GM12878 (cell line): ENCODE results near the gene TMEM87A. TPM values are rescaled to one million over a fixed set of nuclear protein-coding genes. Genes with fewer than 3 reads are reported as not detected.

Source experiments
- ATAC-seq: fragments of 200-7000 bp; cut with Tn5 transposase; 3 replicates; pipeline ENCODE4 v1.9.1; 2020; ENCODE audit warnings: mild to moderate bottlenecking, moderate library complexity
- BruUV-seq: library from RNA; stranded (reverse); fragments of 400-500 nt; replicated peaks from 2 replicates; lab custom pipeline; 2021; lab: Mats Ljungman, UMichigan
- CTCF ChIA-PET: fragments of 300-600 bp; sonication (Branson Sonifier 250); formaldehyde crosslinking; extraction: SDS; loops from one replicate; lab custom pipeline; 2021; ENCODE audit warnings: inconsistent platforms; lab: Yijun Ruan, JAX
- POLR2A ChIA-PET: fragments of 350-600 bp; formaldehyde crosslinking; extraction: SDS; loops from one replicate; lab custom pipeline; 2021; ENCODE audit warnings: inconsistent platforms; lab: Charles Lee
- RAD21 ChIA-PET: fragments of 300-600 bp; sonication (Branson Sonifier 250); formaldehyde crosslinking; loops from one replicate; lab custom pipeline; 2023; ENCODE audit warnings: antibody characterized with exemption; ENCODE audit not compliant: unreplicated experiment; lab: Charles Lee
- SMC1A ChIA-PET: fragments of 300-600 bp; sonication (Branson Sonifier 250); formaldehyde crosslinking; loops from one replicate; lab custom pipeline; 2023; ENCODE audit not compliant: unreplicated experiment, uncharacterized antibody; lab: Charles Lee
- DNase-seq: peaks from one replicate; pipeline ENCODE4 v3.0.0-alpha.2; 2011; ENCODE audit warnings: low read depth, low spot score
- FAIRE-seq: peaks from 3 replicates; lab custom pipeline; 2011; peaks lifted over from hg19 to GRCh38; lab: Jason Lieb, UNC
- H2AFZ ChIP-seq: 2 replicates; pipeline ENCODE4 v1.6.0; 2011; ENCODE audit warnings: low read depth, low read length, control low read depth; ENCODE audit not compliant: control insufficient read depth
- H3K27ac ChIP-seq: 2 replicates; pipeline ENCODE4 v1.5.1; 2011; ENCODE audit warnings: control low read depth; ENCODE audit not compliant: control insufficient read depth, insufficient read depth
- H3K27me3 ChIP-seq, 2 experiments: replicated peaks in 1 of 2; 2 replicates each; pipeline versions ENCODE4 v1.6.0 to v1.6.1; 2011; ENCODE audit warnings: low read length in 1 of 2; ENCODE audit not compliant: control insufficient read depth in 2 of 2, insufficient read depth in 2 of 2
- H3K36me3 ChIP-seq, 2 experiments: 2 replicates each; pipeline ENCODE4 v1.5.1; 2011; ENCODE audit warnings: low read length in 1 of 2; ENCODE audit not compliant: control insufficient read depth in 2 of 2, insufficient read depth in 2 of 2
- H3K4me1 ChIP-seq: 2 replicates; pipeline ENCODE4 v1.6.1; 2011; ENCODE audit warnings: mild to moderate bottlenecking, low read length, moderate library complexity, mixed read lengths; ENCODE audit not compliant: control insufficient read depth, insufficient read depth
- H3K4me2 ChIP-seq: 2 replicates; pipeline ENCODE4 v1.6.0; 2011; ENCODE audit warnings: control low read depth; ENCODE audit not compliant: control insufficient read depth, insufficient read depth
- H3K4me3 ChIP-seq: fragments of 200-600 bp; sonication (generic); 2 replicates; pipeline ENCODE4 v1.5.1; 2016
- H3K79me2 ChIP-seq: 2 replicates; pipeline ENCODE4 v1.6.0; 2011; ENCODE audit warnings: low read length; ENCODE audit not compliant: control insufficient read depth, insufficient read depth
- H3K9ac ChIP-seq: 2 replicates; pipeline ENCODE4 v1.8.0; 2011; ENCODE audit warnings: low read length, control low read depth, mixed read lengths; ENCODE audit not compliant: control insufficient read depth, insufficient read depth
- H3K9me3 ChIP-seq: replicated peaks from 3 replicates; pipeline ENCODE4 v1.5.1; 2011; ENCODE audit warnings: mild to moderate bottlenecking, low read length; ENCODE audit not compliant: control insufficient read depth, insufficient read depth
- H4K20me1 ChIP-seq: 2 replicates; pipeline ENCODE4 v1.6.0; 2011; ENCODE audit not compliant: control insufficient read depth, insufficient read depth
- ASH2L ChIP-seq: fragments of 300-600, 200-600 bp; sonication (generic); IDR thresholded peaks from 2 replicates; pipeline ENCODE4 v1.6.1; 2017; ENCODE audit warnings: low read depth, mild to moderate bottlenecking, borderline replicate concordance
- BHLHE40 ChIP-seq, 2 experiments: fragments of 450-650 bp in 1 of 2; IDR thresholded peaks; 2 replicates each; pipeline ENCODE4 v1.6.1; 2011 to 2017; ENCODE audit warnings: low read depth in 2 of 2, borderline replicate concordance in 1 of 2, improper control_type of control experiment in 1 of 2, low read length in 1 of 2, mild to moderate bottlenecking in 1 of 2
- BRCA1 ChIP-seq: IDR thresholded peaks from 2 replicates; pipeline ENCODE4 v1.6.1; 2011; ENCODE audit warnings: low read depth, low read length, improper control_type of control experiment
- HCFC1 ChIP-seq: fragments of 150-350 bp; IDR thresholded peaks from 2 replicates; pipeline ENCODE4 v1.6.1; 2014; ENCODE audit warnings: low read length
- IRF3 ChIP-seq: fragments of 450-650 bp; IDR thresholded peaks from 2 replicates; pipeline ENCODE4 v1.6.1; 2014; ENCODE audit warnings: mild to moderate bottlenecking
- JUNB ChIP-seq: IDR thresholded peaks from 2 replicates; pipeline ENCODE4 v1.6.1; 2016; ENCODE audit warnings: antibody characterized with exemption, mild to moderate bottlenecking
- MEF2A ChIP-seq: IDR thresholded peaks from 2 replicates; pipeline ENCODE4 v1.6.1; 2011; ENCODE audit warnings: low read depth, mild to moderate bottlenecking, low read length, moderate library complexity; ENCODE audit not compliant: insufficient read depth
- PAX8 ChIP-seq: fragments of 450-650 bp; IDR thresholded peaks from 2 replicates; pipeline ENCODE4 v1.6.1; 2017; ENCODE audit warnings: mild to moderate bottlenecking, moderate library complexity
- POU2F2 ChIP-seq: IDR thresholded peaks from 3 replicates; pipeline ENCODE4 v1.6.1; 2011; ENCODE audit warnings: low read depth, mild to moderate bottlenecking, low read length, borderline replicate concordance
- RCOR1 ChIP-seq: conservative IDR thresholded peaks from 2 replicates; pipeline ENCODE4 v1.6.1; 2012; ENCODE audit warnings: low read depth, low read length, improper control_type of control experiment
- REST ChIP-seq: IDR thresholded peaks from 2 replicates; pipeline ENCODE4 v1.6.1; 2012; ENCODE audit warnings: mild to moderate bottlenecking, low read depth, low read length
- SMAD5 ChIP-seq: IDR thresholded peaks from 2 replicates; pipeline ENCODE4 v1.6.1; 2016; ENCODE audit warnings: antibody characterized with exemption, low read depth
- SUZ12 ChIP-seq: fragments of 200-600 bp; sonication (generic); IDR thresholded peaks from one replicate; pipeline ENCODE4 v1.6.1; 2018; ENCODE audit warnings: antibody characterized with exemption, mild to moderate bottlenecking; ENCODE audit not compliant: unreplicated experiment
- TAF1 ChIP-seq: IDR thresholded peaks from 2 replicates; pipeline ENCODE4 v1.6.1; 2011; ENCODE audit warnings: mild to moderate bottlenecking, low read depth, low read length, borderline replicate concordance
- YY1 ChIP-seq: IDR thresholded peaks from 2 replicates; pipeline ENCODE4 v1.6.1; 2011; ENCODE audit warnings: low read depth, mild to moderate bottlenecking, low read length
- WGBS: methylation state at CpG from one replicate; pipeline ENCODE4 v1.1.6; 2016; ENCODE audit warnings: low lambda C conversion rate; ENCODE audit not compliant: insufficient replicate concordance, insufficient coverage; ENCODE audit errors: missing lambda C conversion rate; 5-methylcytosine and 5-hydroxymethylcytosine counted together
- in situ Hi-C: fragments of 300-500 bp; cut with MboI; formaldehyde crosslinking; loops from 9 replicates; pipeline ENCODE4 v1.14.3; 2018; ENCODE audit warnings: mixed read lengths
- intact Hi-C: fragments of 100-400 bp; cut with micrococcal nuclease; formaldehyde crosslinking; loops from one replicate; pipeline ENCODE4 v1.14.2; 2022; ENCODE audit not compliant: unreplicated experiment
- polyA plus RNA-seq, 11 experiments: library from polyadenylated mRNA; depleted of rRNA in 4 of 11; unstranded in 6 of 11; stranded (reverse) in 5 of 11; fragments of >200 nt; fragmentation: Nextera tagmentation in 4 of 11; fragmentation: Illumina TruSeq in 1 of 11; extraction: Ambion mirVana in 4 of 11; extraction: Trizol in 1 of 11; gene quantifications; 1 replicate in 1 of 11; 2 replicates in 10 of 11; pipeline versions ENCODE4 v1.2.1 to v1.2.3, GENCODE V29; 2011 to 2016; ENCODE audit warnings: inconsistent platforms in 2 of 11, missing spikeins in 2 of 11, low read depth in 1 of 11
- total RNA-seq, 4 experiments: library from RNA; depleted of rRNA in 3 of 4; stranded (reverse); fragments of >200 nt in 3 of 4; fragmentation: Illumina TruSeq in 1 of 4; extraction: Trizol in 1 of 4; gene quantifications; 2 replicates each; pipeline versions ENCODE4 v1.2.1 to v1.2.3, GENCODE V29; 2013 to 2021

TMEM87A gene
- total and polyA plus RNA-seq, 10 of the 15 experiments (the other 5 are each of a cell fraction or from before 2014, with no cell fraction given), result 18.2 to 53.2 (median 33.4) TPM

GRCh38 chr15:42184736-42185135 is 88.5 kb downstream of the TMEM87A start:
- no peak for ATAC-seq
- no peak overlapping the region for H3K4me3 ChIP-seq
- DNase-seq, result no peak
- ChIA-PET POLR2A (no interaction called here), CTCF (interaction anchor here (0.9 kb wide), 2 partner anchors 8 to 92 kb away, joined by 3 read pairs; no protein-coding TSS in a partner anchor), SMC1A (interaction anchor here (1.5 kb wide), 1 partner anchor 10 kb away, joined by 4 read pairs; no protein-coding TSS in a partner anchor), RAD21 (no interaction called here)
- 98% methylated on average over 4 of the region's 4 CpGs for WGBS
- H3K36me3 ChIP-seq, result peaks cover 4 to 36% of the 10 kb centered on the region in 2 experiments
- H3K4me1 ChIP-seq, result peaks cover 8% of the 10 kb centered on the region
- H3K9me3 ChIP-seq, result no peaks in the 10 kb centered on the region
- H3K4me2 ChIP-seq, result no peak overlapping the region
- no TSS peak for BruUV-seq
- no peaks in the 10 kb centered on the region for H3K27me3 ChIP-seq
- no peak overlapping the region for H2AFZ ChIP-seq
- intact Hi-C loops (no loop called here), in situ Hi-C loops (no loop called here)
- no peak overlapping the region for H3K9ac ChIP-seq
- no peak overlapping the region for H3K27ac ChIP-seq
- no peak for TF ChIP-seq MEF2A
- TF ChIP-seq YY1, result no peak
- no peak for TF ChIP-seq SUZ12
- TF ChIP-seq IRF3, result no peak
- TF ChIP-seq BHLHE40 (IDR thresholded peaks at IDR 0.05; ENCODE audit: borderline replicate concordance in 1 of 2, low read depth in 2 of 2, low read length in 1 of 2), result no peak
- no peak for TF ChIP-seq SMAD5
- TF ChIP-seq ASH2L, result no peak
- no peak for TF ChIP-seq TAF1
- TF ChIP-seq HCFC1, result no peak
- TF ChIP-seq POU2F2, result no peak
- no peak for TF ChIP-seq REST
- TF ChIP-seq JUNB, result no peak
- TF ChIP-seq BRCA1, result no peak
- no peak for TF ChIP-seq RCOR1
- TF ChIP-seq PAX8, result no peak
- FAIRE-seq, result no peak
- H4K20me1 ChIP-seq, result no peaks in the 10 kb centered on the region
- H3K79me2 ChIP-seq, result no peaks in the 10 kb centered on the region
